GM19193 (cell line): Measurements from ENCODE around the gene PSENEN.

Source experiments
- POLR2A ChIP-seq: IDR thresholded peaks from 4 replicates; pipeline ENCODE4 v1.6.1; 2011; ENCODE audit not compliant: insufficient read depth, insufficient read length; ENCODE audit errors: extremely low read depth

The PSENEN gene

DNA sequence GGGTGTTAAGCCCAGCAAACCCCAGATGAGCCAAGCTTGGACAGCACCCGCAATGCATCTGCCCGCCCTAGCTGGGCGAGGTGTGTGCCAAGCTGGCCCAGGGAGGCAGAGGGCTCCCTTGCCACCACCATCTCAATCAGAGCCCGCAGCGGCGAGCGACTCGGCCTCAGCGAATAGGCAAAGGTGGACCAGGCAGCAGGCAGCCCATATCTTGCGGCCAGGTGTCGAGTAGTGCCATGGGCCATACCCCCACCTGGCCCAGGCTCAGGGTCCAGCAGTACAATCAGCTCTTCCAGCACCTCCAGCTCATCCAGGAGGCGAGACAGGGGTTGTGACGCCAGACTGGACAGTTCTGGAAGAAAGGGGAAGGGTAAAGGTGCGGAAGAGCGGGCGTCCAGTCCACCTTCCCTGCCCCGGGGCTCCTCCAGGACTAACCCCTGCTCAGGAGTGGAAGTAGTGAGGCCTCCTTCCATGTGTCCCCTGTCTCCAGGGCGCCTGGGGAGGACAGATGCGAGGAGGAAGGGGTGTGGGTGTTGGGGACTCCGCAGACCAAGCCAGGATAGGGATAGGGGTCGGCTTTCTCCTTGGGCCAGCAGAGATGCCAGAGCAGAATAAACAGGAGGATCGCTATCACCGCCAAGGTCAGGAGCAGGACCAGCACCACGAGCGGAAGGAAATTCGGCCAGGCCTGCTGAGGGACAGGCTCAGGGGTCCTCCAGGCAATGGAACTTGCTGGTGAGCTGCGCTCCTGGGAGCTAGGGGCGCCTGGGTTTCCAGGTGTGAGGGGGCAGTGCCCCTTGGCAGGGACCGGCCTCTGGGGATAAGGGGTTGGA, 6.0 kb upstream of the PSENEN start:
- TF ChIP-seq POLR2A: peak; percentile 8

DNA sequence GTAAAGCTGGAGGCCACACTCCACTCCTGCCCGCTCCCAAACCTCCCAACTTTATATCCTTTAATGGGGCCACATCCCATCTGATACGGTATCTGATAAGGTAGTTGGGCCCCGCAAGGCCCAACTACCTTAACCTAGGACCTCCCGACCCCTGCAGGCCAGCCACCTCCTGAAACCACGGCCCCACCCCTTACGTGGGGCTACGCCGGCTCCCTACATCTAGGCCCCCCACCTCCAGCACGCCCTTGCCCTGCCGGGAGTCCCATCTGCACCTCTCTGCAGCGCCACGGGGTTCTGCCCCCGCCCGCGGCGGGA, 5.4 kb upstream of the PSENEN start:
- no peak for TF ChIP-seq POLR2A

DNA sequence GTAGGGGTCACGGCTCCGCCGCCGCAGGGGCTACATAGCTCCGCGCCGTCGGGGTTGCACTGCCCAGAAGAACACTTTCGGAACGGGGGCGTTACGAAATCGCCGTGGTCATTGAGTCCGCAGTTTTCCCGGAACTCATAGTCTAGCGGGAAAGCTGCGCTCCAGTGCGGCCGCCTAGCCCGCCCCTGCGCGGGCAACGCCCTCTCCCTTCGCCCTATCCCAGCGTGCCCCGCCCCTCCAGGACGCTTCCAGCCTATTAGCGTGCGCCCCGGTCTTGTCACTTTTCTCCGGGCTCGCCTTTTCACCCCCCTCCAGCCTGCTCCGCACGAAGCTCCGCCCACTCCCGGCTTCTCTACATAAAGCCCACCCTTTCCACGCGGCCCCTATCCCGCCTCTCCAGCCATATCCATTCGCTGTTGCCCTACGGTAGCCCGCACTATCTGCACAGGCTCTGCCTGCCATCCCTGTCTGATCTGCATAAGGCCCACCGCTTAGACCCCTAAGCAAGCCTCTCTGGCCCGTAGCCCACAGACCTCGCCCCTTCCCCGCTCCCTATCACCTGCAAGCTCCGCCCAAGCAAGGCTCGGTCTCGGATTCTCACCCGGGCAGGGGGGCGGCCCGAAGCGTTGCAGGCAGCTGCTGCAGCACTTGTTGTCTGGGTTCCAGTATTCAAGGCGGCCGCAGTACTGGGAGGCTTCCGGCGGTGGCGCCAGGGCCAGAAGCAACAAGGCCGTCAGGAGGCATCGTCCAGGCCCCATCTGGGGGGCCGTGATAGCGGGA, 4.8 kb upstream of the PSENEN start:
- TF ChIP-seq POLR2A: peak; percentile 80

DNA sequence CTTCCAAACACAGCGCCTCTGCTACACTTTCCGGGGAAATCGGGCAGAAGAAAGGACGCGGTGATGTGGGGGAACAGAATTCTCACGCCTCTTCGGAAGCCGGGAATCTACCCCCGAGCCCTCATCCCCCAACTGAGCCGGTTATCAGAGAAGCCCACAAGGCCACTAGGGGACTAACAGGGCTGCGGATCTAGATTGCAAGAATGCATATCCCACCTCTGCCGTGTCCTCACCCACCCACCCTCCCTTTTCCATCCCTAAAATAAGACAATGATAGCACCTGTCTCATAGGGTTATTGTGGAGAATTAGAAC, 4.3 kb upstream of the PSENEN start:
- no peak for TF ChIP-seq POLR2A

DNA sequence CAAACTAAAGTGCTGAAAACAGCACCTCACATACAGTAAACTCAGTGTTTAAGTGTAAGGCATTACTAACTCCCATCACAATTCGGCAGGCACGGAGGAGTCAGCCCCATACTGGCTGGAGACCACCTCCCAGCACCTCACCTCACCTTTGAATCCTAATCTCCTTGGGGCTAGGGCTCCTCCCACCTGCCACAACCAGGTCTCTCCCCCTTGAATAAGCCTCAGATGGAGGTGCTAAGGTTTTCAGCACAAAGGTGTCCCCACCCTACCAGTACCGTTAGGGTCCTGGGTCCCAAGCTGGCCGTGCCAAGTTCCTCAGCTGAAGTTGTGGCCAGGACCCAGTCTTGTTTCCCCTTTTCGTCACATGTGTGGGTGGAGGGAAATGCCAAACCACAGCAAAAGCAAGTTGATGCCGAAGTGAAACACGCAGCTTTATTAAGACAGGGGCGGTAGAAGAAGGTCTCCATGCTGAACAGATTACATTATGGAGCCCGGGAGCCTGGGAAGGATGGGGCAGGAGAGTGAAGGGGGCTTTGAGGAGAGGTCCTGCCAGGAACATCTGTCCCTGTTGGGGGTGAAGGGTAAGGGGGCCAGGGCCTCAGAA, 3.2 kb upstream of the PSENEN start, which contains the start of gene IGFLR1:
Gene IGFLR1 (minus strand): TSS at position 332 of the 604 bp plus-strand sequence. CDS start 1,272 bp downstream, outside the sequence.
- TF ChIP-seq POLR2A: peak; percentile 73

DNA sequence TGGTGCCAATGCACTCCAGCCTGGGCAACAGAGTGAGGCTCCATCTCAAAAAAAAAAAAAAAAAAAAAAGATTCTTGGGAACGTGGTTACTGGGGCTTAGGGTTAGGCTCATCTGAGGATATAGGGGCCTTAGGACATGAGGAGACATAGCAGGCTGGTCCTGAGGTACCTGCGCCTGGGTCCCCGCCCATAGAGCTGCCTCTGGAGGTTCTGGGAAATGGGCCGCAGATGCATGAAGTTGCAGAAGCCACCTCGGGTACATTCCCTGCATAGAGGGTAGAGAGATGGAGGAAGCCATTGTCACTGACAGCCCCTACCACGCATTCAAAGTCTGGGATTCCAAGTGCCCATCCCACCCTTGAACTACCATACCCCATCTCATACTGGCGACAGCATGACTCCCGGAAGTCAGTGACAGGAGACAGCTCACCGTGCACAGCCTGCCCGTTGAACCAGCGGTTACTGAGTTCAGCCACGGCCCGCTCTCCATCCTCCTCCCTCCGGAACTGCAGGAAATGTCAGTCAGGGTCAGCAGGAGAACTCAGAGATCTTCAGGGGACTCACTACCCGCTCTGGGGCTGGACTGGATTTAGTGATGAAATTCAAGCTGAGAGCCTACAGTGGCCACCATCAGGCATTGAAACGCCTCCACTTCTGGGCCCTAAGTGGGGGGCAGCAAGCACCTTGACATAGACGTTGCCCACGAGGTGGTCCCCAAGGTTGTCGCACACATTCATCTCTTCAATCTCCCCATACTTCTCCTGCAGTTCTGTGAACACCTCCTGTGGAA, 1.6 kb upstream of the PSENEN start:
- no peak for TF ChIP-seq POLR2A

DNA sequence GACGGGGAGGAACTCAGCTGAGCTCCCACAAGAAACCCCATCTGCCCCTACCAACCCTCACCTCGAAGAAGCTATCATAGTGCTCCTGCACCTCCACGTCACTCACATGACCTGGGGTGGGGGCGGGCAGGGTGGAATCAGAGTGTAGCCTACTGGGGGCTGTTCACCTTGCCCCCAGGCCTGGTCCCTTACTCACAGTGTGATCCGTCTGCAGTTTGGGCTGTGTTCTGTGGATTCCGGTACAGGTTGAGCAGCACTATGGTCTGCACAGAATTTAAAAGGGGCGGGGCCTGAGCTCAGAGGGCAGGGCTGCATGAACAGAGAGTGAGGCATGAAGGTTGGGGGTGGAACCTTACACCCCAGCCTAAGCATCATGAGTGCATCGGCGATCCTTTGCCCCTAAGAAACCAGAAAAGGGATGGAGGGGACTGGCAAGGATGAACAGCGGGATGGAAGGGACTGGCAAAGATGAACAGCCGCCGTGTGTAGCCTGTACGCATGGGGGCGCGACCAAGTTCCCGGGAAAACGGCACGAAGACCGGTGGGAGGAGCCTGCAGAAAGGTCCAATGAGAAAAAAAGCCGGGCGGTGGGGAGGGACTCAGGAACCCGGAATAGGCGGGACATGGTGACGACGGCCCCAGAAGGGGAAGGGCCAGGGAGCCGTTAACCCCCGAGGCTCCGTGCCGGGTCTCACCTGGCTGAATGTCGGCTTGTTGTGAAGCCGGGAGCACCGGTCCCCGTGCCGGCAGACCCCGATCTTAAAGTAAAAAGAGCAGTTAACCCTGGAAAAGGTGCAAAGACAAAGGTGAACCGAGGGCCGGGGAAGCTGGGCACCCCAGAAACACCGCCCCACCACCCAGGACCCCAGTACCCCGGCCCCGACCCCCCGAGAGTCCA, 772 bp upstream of the PSENEN start:
- TF ChIP-seq POLR2A: peak; percentile 71

DNA sequence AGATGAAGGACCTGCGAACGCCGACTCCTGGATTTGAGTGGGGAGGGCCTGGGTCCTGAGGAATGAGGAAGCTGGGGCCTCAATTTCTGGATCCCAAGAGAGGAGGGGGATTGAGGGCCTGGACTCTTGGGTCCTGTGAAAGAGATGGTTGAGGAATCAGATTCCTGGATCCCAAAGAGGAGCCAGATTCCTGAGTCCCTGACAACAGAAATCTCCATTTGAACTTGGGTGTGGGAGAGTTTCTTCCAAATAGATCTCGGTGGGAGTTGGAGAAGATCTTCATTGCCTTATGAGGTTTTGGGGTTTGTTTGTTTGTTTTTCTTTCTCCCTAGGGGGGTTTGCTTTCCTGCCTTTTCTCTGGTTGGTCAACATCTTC, 624 bp downstream of the PSENEN start:
- TF ChIP-seq POLR2A: no peak

DNA sequence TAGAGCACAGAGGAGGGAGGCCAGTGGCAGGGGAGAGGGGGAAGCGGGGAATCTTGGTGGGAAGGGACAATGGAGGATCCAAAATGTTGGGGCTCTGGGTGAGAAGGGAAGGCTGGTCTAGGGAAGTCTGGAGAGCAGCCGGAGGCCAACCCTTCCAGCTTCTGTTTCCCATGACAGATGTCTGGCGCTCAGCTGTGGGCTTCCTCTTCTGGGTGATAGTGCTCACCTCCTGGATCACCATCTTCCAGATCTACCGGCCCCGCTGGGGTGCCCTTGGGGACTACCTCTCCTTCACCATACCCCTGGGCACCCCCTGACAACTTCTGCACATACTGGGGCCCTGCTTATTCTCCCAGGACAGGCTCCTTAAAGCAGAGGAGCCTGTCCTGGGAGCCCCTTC, 1.1 kb downstream of the PSENEN start:
- TF ChIP-seq POLR2A: no peak

DNA sequence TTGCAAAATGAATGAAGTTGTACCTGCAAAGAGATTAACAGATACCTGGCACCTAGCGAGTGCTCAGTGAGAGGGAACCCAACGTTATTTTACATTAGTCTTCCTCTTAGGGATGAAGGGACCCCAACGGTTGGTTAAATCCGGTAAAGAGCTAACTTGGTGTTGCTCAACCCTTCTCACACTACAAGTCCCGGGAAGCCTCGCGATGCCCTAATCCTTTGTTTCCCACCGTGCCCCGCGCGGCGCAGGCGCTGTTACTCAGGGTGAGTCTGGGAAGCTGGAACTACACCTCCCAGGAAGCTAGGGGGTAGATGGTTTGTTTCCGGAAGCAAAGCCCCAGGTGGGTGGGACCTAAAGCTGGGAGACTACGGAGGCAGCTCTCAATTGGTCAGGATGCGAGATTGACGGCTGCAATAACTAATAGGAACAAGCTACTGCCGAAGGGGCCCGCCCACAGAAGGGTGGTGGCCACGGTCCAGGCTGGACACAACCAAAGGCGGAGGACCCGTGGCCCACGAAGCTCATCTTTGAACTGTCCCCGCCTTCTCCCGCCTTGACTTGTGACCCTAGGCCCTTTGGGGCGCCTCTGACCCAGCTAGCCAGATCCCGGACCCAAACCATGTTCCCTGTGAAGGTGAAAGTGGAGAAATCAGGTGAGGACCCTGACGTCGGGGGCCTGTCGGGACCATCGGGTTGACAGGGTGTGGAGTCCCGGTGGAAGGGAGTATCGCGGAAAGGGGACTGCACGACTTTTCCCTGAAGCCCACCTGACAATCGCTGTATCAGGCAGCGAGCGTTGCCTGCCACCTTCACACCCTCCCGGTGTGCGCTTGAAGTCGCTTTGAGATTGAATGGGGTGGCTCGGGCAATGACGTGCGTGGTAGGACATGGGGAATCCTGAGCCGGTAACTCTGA, 2.9 kb downstream of the PSENEN start, which contains the start of gene LIN37:
Gene LIN37 (plus strand): TSS at position 471 of the 915 bp plus-strand sequence. CDS start 149 bp downstream, at position 620.
- peak; percentile 68 for TF ChIP-seq POLR2A

DNA sequence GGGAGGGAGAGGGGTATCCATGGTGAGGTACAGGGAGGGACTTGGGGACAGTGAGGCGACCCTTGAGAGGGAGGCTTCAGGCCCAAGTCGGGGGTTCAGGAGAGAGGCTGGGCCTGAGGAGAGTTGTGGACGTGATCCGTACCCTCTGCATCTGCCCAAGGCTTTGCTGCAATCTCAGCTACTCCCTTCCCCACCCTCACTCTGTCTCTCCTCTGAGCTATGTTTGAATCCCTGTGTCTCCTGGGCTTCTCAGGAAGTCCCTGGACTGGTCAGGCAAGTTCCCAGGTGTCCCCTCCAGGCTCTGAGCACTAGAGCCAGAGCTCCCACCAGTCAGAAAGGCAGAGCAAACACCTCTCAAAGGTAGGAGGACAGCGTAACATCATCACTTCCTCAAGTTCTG, 4.7 kb downstream of the PSENEN start:
- TF ChIP-seq POLR2A: no peak

DNA sequence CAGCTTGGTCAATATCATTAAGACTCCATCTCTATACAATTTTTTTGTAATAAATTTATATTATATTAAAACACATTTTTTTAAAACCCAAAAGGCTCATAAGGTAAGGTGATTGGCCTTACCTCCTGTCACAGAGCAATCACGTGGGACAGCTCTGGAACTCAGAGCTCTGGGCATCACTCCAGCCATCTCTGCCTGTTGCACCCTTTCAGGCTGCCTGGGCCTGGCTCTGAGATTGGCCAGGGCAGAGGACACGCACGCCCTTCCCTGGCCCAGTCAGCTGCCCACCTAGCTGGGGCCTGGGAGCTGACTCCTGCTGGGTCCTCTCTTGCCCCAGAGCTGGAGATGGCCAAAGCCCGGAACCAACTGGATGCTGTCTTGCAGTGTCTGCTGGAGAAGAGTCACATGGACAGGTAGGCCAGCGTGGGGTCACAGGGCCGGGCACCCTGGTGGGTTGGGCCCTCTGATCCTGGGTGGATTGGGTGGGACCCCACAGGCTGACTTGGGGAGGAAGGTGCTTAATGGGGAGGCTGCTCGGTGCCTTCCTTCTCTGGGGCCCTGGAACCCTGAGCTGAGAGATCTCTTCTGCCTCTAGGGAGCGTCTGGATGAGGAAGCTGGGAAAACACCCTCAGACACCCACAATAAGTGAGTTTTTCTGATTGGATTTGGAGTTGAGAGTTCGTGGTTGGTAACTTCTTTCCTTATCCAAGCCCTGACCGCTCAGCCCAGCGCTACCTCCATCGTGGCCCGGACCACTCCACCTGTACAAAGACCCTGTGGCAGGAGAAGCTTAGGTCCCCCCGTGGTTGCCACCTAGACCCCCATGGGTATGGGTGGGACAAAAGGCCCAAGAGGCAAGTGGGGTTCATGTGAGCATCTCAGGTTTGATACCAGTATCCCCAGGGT, 6.6 kb downstream of the PSENEN start:
- no peak for TF ChIP-seq POLR2A

DNA sequence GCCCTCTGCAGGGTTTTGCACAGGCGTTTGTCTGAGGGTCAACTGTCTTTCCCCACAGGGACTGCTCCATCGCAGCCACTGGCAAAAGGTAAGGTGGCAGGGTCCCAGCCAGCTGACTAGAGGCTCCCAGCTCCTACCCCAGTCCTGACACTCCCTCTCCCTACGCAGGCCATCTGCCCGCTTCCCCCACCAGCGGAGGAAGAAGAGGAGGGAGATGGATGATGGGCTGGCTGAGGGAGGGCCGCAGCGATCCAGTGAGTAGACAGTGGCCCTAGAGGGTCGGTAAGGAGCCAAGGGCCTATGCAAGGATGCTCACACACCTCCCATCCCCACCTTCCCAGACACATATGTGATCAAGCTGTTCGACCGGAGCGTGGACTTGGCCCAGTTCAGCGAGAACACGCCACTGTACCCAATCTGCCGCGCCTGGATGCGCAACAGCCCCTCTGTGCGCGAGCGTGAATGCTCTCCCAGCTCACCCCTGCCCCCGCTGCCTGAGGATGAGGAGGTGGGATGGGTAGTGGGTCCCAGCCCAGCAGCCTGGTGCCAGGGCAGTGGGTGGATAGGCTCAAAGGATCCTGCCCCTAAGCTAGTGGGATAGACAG, 7.4 kb downstream of the PSENEN start:
- TF ChIP-seq POLR2A: no peak
